ENCODE data around the gene PI4KA. TPM values are rescaled to one million over a fixed set of nuclear protein-coding genes. Genes with fewer than 3 reads are reported as not detected.
"Not testable (repeated sequence)": the region's sequence is repeated elsewhere in the genome, so short reads cannot be mapped to it uniquely, and the experiment has no call there.

Gene PI4KA
- polyA plus RNA-seq, 3 donors = 56.5 to 58.7 (median 57.4) TPM

- no peak for DNase-seq (ENCODE audit: low read depth in 3 of 3, low spot score in 2 of 3)
These were observed 6.5 kb downstream of the PI4KA start for GRCh38 chr22:20852076-20852475.

DNA sequence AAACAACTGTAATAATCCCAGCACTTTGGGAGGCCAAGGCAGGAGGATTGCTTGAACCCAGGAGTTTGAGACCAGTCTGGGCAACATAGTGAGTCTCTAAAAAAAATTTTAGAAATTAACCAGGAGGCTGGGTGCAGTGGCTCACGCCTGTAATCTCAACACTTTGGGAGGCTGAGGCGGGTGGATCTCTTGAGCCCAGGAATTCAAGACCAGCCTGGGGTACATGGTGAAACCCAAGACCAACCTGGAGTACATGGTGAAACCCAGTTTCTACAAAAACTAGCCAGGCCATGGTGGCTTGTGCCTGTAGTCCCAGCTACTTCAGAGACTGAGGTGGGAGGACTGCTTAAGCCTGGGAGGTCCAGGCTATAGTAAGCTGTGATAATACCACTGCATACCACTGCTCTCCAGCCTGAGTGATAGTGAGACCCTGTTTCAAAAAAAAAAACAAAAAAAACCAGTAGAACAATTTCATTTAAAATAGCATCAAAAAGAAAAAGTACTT lies 11.2 kb downstream of the PI4KA start:
- DNase-seq (ENCODE audit: low read depth in 3 of 3, low spot score in 2 of 3) = no peak

DNA sequence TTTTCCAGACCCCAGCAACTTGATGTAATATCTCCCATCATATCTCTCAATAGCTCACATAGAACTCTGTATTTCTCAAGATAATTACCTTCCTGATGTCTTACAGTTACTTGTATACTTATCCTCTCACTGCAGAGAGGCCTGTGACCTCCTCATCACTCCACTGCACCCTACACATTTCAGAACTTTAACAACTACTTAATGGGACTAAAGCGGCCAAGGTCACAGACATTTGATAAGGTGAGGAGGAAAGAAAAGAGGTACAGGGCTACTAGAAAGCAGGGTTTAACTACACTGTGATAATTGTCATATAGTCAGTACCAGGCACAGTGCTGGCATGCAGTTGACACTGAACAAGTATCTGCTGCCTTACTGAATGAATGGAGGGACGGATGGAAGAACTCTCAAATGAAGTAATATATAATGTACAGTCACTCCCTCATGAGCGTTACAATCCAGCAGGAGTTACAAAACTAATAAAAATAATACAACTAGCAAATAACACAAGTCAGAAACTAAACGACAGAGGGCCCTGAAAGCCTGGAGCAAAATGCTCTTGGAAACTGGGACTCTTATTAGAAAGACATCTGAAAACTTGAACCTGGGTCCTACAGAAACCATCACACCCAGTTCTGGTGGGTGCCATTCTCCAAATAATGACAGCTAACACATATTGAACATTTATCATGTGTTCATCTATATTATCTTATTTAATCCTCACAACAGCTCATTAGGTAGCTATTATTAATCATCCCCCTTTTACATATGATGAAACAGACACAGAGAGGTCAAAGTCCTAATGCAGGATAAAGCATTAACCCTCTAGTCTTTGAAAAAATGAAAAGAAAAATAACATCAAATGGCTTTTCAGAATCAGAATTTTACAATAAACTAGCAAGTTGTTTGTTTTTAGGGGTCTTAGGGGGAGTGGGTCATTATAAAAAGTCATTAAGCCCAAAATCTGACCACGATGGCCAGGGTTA lies 14.3 kb downstream of the PI4KA start:
- no peak for DNase-seq (ENCODE audit: low read depth in 3 of 3, low spot score in 2 of 3)

DNA sequence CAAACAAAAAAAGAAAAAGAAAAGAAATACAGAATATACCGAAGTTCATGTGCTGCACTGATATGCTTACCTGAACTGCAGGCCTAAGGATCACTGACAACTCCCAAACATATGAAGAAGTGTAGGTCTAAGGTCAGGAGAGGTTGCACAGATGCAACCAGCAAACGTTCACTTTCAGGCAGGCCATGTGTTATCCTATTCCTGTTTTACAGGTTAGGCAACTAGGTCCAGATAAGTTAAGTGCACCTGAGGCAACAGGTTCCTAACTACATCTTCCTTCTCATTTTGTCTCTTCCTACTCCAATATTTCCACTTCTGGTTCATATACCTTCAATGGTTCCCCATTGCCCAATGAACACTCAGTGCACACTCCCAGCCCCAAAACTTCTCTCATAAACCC lies 15.1 kb downstream of the PI4KA start:
- no peak for DNase-seq (ENCODE audit: low read depth in 3 of 3, low spot score in 2 of 3)

- no peak for DNase-seq (ENCODE audit: low read depth in 3 of 3, low spot score in 2 of 3)
These were observed 17.8 kb downstream of the PI4KA start for GRCh38 chr22:20840646-20841371.

DNA sequence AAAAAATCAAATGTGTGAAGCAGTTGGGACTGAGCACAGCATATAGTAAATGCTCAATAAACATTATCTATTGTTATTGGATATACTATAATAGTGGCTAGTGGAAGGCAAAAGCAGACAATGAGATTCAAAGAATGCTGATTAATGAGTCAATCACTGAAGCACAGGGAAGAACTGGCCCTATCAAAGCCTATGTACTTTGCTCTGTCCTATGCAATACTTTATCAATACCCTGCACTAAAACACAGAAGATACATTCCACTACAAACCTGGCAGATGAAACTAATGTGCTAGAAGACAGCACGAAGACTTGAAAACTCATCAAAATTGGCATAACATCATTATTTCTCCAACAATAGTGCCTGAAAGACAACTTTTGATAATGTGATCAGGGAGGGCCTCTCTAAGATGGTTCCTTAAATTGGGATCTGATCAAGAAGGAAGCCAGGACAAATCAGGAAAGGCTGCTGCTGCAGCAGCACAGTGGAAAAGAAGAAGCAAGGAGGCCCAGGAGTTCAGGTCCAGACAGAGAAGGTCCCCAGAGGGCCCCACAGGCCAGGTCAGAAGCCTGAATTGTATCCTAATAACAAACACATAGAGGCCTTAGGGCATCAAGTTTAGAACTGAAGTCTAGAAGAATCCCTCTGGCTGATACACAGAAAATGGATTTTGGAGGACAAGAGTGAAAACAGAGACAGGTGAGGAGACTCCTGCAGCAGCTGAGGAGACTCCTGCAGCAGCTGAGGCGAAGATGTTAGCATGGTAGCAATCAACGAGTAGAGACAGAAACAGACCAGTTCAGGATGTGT lies 18.6 kb downstream of the PI4KA start:
- DNase-seq (ENCODE audit: low read depth in 3 of 3, low spot score in 2 of 3) = no peak

DNA sequence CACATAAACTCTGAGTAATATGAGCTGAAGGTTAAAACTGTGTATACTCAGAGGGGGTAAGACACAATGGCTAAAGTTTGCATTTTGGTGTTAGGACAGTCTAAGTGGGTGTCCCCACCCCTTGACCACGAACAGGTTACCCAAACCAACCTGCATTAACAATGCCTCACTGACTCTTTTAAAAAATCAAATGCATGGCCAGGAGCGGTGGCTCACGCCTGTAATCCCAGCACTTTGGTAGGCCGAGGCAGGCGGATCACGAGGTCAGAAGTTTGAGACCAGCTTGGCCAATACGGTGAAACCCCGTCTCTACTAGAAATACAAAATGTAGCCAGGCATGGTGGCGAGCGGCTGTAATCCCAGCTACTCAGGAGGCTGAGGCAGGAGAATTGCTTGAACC lies 19.3 kb downstream of the PI4KA start:
- not testable (repeated sequence) for DNase-seq (ENCODE audit: low read depth in 3 of 3, low spot score in 2 of 3)

DNA sequence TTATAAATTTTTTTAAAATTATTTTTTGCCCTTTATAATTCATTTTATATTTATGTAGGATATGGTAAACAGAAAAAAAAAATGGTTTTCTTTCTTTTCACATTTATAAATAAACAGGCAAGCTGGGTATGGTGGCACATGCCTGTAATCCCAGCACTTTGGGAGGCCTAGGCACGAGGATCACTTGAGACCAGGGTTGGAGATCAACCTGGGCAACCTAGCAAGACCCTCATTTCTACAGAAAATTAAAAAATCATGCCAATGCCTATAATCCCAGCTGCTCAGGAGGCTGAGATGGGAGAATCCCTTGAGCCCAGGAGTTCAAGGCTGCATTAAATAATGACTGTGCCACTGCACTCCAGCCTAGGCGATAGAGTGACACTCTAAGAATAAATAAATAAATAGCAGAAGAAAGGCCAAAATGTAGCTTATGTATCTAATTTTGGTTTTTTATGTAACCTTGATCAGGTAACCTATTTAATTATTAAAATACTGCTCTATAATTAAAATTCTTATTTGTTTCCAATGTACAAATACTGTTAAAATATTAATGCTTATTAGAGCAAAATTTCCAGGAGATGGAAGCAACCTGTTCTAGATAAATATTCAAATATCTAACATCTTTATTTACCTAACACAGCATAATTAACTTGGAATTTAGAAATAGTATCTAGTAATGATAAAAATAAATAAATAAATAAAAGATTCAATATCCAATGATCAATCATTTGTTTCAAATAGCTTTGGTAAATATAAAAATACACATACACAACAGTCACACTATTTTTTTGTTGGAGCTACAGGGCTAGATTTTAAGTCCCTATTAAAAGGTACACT lies 21.4 kb downstream of the PI4KA start:
- DNase-seq (ENCODE audit: low read depth in 3 of 3, low spot score in 2 of 3) = no peak

DNA sequence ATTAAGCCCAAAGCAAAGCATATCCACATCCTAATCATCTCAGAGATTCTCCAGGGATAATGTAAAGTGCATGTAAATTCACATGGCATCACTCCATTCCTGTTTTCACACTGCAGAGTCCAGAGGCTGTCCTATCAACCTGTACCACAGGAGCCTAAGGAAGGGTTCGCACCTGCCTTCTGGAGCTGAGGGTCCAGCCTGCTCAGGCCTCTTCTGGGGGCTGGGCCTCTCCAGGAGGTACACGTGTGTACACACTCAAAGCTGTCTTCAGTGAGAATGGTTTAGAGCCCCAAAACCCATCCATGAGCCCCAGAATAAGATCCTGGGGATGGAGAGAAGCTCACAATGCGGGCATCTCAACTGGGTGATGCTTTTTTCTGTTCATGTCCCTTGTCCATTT lies 23.9 kb downstream of the PI4KA start:
- no peak for DNase-seq (ENCODE audit: low read depth in 3 of 3, low spot score in 2 of 3)

GRCh38 chr22:20834206-20834605 lies 24.4 kb downstream of the PI4KA start:
- no peak for DNase-seq (ENCODE audit: low read depth in 3 of 3, low spot score in 2 of 3)

DNA sequence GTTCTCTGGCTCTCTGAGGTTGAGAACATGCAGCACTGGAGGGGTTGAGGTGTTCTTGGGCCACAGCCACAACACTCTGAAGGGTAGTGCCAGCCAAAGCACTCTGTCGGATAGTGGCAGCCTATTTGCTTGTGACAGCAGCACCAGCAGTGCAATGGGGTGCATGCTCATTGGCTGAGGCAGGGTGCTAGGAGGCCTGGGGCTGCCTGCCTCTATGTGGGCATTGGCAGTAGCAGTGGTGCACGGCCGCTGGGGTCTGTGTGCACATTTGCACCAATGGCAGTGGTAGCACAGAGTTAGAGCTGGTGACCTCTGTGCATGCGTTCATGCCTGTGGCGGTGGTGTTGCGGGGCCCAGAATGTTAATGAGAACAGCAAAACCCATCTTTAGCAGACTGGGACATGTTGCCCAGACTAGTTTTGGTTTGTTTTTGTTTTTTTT lies 25.4 kb downstream of the PI4KA start:
- no peak for DNase-seq (ENCODE audit: low read depth in 3 of 3, low spot score in 2 of 3)

DNA sequence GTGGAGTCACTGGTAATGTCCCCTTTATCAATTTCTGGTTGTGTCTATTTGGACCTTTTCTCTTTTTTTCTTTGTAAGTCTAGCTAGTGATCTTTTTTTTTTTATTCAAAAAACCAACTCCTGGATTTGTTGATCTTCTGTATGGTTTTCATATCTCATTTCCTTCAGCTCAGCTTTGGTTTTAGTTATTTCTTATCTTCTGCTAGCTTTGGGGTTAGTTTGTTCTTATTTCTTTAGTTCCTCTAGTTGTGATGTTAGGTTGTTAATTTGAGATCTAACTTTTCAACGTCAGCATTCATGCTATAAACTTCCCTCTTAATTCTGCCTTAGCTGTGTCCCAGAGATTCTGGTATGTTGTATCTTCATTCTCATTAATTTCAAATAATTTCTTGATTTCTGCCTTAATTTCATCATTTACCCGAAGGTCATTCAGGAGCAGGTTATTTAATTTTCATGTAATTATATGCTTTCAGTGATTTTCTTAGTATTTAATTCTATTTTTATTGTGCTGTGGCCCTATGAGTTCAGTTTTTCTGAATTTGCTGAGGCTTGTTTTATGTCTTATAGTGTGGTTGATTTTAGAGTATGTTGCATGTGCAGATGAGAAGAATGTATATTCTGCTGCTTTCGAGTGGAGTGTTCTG lies 29.0 kb downstream of the PI4KA start:
- DNase-seq (ENCODE audit: low read depth in 3 of 3, low spot score in 2 of 3) = no peak

DNA sequence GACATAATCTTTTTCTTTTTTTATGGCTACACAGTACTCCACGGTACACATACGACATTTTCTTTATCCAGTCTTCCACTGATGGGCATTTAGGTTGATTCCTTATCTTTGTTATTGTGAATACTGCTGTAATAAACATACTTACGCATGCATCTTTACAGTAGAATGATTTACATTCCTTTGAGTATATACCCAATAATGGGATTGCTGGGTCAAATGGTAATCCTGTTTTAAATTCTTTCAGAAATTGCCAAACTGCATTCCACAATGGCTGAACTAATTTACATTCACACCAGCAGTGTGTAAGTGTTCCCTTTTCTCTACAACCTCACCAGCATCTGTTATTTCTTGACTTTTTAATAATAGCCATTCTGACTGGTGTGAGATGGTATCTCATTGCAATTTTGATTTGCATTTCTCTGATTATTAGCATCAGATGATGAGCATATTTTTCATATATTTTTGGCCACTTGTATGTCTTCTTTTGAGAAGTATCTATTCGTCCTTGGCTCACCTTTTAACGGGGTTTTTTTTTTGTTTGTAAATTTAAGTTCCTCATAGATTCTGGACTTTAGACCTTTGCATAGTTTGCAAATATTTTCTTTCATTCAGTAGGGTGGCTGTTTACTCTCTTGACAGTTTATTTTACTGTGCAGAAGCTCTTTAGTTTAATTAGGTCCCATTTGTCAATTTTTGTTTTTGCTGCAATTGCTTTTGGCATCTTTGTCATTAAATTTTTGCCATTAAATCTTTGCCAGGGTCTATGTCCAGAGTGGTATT lies 32.0 kb downstream of the PI4KA start:
- not testable (repeated sequence) for DNase-seq (ENCODE audit: low read depth in 3 of 3, low spot score in 2 of 3)

- DNase-seq (ENCODE audit: low read depth in 3 of 3, low spot score in 2 of 3) = no peak
These were observed 33.0 kb downstream of the PI4KA start for GRCh38 chr22:20825624-20826023.

DNA sequence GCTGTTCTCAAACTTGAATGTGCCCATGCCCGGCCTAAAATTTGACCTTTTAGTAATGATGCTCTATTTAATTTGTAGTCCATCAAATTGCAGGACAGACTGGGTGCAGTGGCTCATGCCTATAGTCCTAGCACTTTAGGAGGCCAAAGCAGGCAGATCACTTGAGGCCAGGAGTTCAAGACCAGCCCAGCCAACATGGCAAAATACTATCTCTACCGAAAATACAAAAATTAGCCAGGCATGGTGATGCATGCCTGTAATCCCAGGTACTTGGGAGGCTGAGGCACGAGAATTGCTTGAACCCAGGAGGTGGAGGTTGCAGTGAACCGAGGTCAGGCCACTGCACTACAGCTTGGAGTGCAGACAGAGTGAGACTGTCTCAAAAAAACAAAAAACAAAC lies 33.4 kb downstream of the PI4KA start:
- not testable (repeated sequence) for DNase-seq (ENCODE audit: low read depth in 3 of 3, low spot score in 2 of 3)

DNA sequence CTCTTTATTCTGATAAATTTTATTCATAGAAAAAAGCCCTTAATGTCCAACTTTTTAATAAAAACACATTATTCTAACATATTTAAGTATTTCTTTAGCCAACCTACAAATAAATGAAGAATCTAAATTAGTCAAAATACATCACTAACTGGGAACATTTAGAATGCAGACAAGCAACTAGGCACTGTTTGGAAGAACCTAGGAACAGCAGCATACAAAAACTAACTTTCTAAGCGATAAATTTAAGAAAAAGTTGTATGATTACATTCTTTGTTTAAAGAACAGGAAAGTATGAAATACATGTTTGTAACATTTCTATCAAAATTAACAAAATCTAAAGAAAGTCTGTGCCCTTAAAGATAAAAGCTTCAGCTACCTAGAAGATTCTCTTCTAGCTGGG lies 35.3 kb downstream of the PI4KA start:
- no peak for DNase-seq (ENCODE audit: low read depth in 3 of 3, low spot score in 2 of 3)

DNA sequence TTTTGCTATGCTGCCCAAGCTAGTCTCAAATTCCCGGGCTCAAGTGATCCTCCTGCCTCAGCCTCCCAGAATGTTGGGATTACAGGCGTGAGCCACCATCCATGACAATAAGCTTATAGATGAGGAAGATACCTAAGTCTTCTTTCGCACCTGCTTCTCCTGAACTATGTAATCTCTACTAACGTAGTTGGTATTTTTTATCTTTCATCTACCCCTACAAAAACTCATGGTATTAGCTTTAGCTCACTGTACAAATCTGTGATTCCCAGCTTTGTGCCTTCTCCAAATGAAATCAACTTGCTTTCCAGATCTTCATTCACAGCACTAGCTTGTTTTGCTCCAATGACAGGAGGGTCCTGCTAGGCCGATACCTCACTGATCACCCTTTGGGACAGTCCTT lies 36.4 kb downstream of the PI4KA start:
- no peak for DNase-seq (ENCODE audit: low read depth in 3 of 3, low spot score in 2 of 3)

DNA sequence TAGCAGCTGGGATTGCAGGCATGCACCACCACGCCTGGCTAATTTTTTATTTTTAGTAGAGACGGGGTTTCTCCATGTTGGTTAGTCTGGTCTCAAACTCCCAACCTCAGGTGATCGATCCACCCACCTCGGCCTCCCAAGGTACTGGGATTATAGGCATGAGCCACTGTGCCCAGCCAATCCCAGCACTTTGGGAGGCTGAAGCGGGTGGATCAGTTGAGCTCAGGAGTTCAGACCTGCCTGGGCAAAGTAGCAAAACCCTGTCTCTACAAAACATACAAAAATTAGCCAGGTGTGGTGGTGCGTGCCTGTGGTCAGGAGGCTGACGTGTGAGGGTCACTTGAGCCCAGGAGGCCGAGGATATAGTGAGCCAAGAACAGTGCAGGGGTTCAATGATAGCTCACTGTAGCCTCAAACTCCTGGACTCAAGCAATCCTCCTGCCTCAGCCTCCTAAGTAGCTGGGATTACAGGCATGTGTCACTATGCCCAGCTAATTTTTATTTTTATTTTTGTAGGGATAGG lies 36.8 kb downstream of the PI4KA start:
- not testable (repeated sequence) for DNase-seq (ENCODE audit: low read depth in 3 of 3, low spot score in 2 of 3)

Data from right renal cortex interstitium (tissue), 3 donors.